DND-41 (cell line): Measurements from ENCODE around the gene FRY.
"Not testable (repeated sequence)": the region's sequence is repeated elsewhere in the genome, so short reads cannot be mapped to it uniquely, and the experiment has no call there.

Source experiments
- EZH2 ChIP-seq: IDR thresholded peaks from 3 replicates; pipeline ENCODE4 v1.6.1; 2012; ENCODE audit warnings: borderline replicate concordance, low read depth, mild to moderate bottlenecking, moderate library complexity, low read length, inconsistent platforms; ENCODE audit not compliant: severe bottlenecking
- TF ChIP-seq, protein P1 (sequence below): IDR thresholded peaks from 2 replicates; pipeline ENCODE4 v1.5.1; 2012; ENCODE audit warnings: borderline replicate concordance, low read length, moderate library complexity, mild to moderate bottlenecking; ENCODE audit not compliant: poor library complexity, severe bottlenecking; ENCODE audit errors: extremely low read depth

DNA sequence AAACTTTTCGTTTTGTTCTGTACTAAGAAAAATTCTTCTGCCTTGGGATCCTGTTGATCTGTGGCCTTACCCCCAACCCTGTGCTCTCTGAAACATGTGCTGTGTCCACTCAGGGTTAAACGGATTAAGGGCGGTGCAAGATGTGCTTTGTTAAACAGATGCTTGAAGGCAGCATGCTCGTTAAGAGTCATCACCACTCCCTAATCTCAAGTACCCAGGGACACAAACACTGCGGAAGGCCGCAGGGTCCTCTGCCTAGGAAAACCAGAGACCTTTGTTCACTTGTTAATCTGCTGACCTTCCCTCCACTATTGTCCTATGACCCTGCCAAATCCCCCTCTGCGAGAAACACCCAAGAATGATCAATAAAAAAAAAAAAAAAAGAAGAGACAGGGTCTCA lies 30.8 kb upstream of the FRY start:
- TF ChIP-seq, protein P1, sequence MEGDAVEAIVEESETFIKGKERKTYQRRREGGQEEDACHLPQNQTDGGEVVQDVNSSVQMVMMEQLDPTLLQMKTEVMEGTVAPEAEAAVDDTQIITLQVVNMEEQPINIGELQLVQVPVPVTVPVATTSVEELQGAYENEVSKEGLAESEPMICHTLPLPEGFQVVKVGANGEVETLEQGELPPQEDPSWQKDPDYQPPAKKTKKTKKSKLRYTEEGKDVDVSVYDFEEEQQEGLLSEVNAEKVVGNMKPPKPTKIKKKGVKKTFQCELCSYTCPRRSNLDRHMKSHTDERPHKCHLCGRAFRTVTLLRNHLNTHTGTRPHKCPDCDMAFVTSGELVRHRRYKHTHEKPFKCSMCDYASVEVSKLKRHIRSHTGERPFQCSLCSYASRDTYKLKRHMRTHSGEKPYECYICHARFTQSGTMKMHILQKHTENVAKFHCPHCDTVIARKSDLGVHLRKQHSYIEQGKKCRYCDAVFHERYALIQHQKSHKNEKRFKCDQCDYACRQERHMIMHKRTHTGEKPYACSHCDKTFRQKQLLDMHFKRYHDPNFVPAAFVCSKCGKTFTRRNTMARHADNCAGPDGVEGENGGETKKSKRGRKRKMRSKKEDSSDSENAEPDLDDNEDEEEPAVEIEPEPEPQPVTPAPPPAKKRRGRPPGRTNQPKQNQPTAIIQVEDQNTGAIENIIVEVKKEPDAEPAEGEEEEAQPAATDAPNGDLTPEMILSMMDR = not testable (repeated sequence)
- TF ChIP-seq EZH2 = not testable (repeated sequence)
